IMR-90 (cell line): ENCODE data around the gene ILK. TPM values are rescaled to one million over a fixed set of nuclear protein-coding genes. Genes with fewer than 3 reads are reported as not detected.

Experiments used
- ATAC-seq: fragments of 200-7000 bp; cut with Tn5 transposase; 2 replicates; pipeline ENCODE4 v1.9.1; 2020; ENCODE audit warnings: low read depth, mild to moderate bottlenecking, moderate library complexity
- BruUV-seq: library from RNA; stranded (reverse); fragments of 400-500 nt; replicated peaks from 2 replicates; lab custom pipeline; 2021; lab: Mats Ljungman, UMichigan
- CTCF ChIA-PET: fragments of 300-600 bp; formaldehyde crosslinking; extraction: SDS; loops from one replicate; lab custom pipeline; 2021; ENCODE audit warnings: antibody characterized with exemption; lab: Yijun Ruan, JAX
- POLR2A ChIA-PET: fragments of 300-600 bp; sonication (Branson Sonifier 250); formaldehyde crosslinking; loops from one replicate; lab custom pipeline; 2022; ENCODE audit warnings: antibody characterized with exemption; ENCODE audit not compliant: unreplicated experiment; lab: Charles Lee
- DNase-seq: peaks from one replicate; pipeline ENCODE4 v3.0.0; 2013
- H2AFZ ChIP-seq: replicated peaks from 2 replicates; pipeline ENCODE3; 2013; ENCODE audit warnings: low read length, mild to moderate bottlenecking; ENCODE audit not compliant: poor library complexity
- H2AK5ac ChIP-seq: 2 replicates; pipeline ENCODE4 v1.6.1; 2013; ENCODE audit warnings: low read depth, low read length, inconsistent platforms
- H2AK9ac ChIP-seq: replicated peaks from 2 replicates; pipeline ENCODE3; 2013; ENCODE audit warnings: mild to moderate bottlenecking, low read depth, low read length, moderate library complexity; ENCODE audit not compliant: poor library complexity
- H2BK120ac ChIP-seq: 2 replicates; pipeline ENCODE4 v1.6.1; 2013; ENCODE audit warnings: low read depth, low read length, inconsistent platforms
- H2BK15ac ChIP-seq: 3 replicates; pipeline ENCODE4 v1.6.1; 2013; ENCODE audit warnings: low read depth, low read length, inconsistent platforms
- H2BK20ac ChIP-seq: 2 replicates; pipeline ENCODE4 v1.6.1; 2013; ENCODE audit warnings: low read depth, mild to moderate bottlenecking, inconsistent platforms, low read length, moderate library complexity
- H2BK5ac ChIP-seq: 2 replicates; pipeline ENCODE4 v1.6.1; 2013; ENCODE audit warnings: mild to moderate bottlenecking, low read depth, low read length, inconsistent platforms; ENCODE audit not compliant: poor library complexity, severe bottlenecking
- H3K14ac ChIP-seq: replicated peaks from 2 replicates; pipeline ENCODE4 v1.6.1; 2013; ENCODE audit warnings: low read depth, low read length, inconsistent platforms
- H3K18ac ChIP-seq: 2 replicates; pipeline ENCODE4 v1.6.1; 2013; ENCODE audit warnings: low read depth, low read length, control low read depth
- H3K23ac ChIP-seq: 2 replicates; pipeline ENCODE4 v1.6.1; 2013; ENCODE audit warnings: low read depth, low read length, inconsistent platforms
- H3K27ac ChIP-seq: 2 replicates; pipeline ENCODE4 v1.5.1; 2013; ENCODE audit warnings: mild to moderate bottlenecking, control low read depth, low read length; ENCODE audit not compliant: insufficient read depth
- H3K27me3 ChIP-seq: 2 replicates; pipeline ENCODE4 v1.6.1; 2013; ENCODE audit warnings: low read length; ENCODE audit not compliant: control insufficient read depth, insufficient read depth
- H3K36me3 ChIP-seq: 2 replicates; pipeline ENCODE4 v1.6.1; 2013; ENCODE audit warnings: low read length, mixed read lengths; ENCODE audit not compliant: control insufficient read depth, insufficient read depth
- H3K4ac ChIP-seq: 2 replicates; pipeline ENCODE4 v1.6.1; 2013; ENCODE audit warnings: low read depth, low read length, inconsistent platforms
- H3K4me1 ChIP-seq: 2 replicates; pipeline ENCODE4 v1.6.1; 2013; ENCODE audit warnings: low read length, mixed read lengths; ENCODE audit not compliant: control insufficient read depth, insufficient read depth
- H3K4me2 ChIP-seq: 2 replicates; pipeline ENCODE4 v1.6.1; 2013; ENCODE audit warnings: low read depth, mild to moderate bottlenecking, control low read depth, low read length, moderate library complexity
- H3K4me3 ChIP-seq: 2 replicates; pipeline ENCODE4 v1.5.1; 2013; ENCODE audit warnings: low read depth, mild to moderate bottlenecking, control low read depth, low read length, moderate library complexity; ENCODE audit not compliant: insufficient read depth
- H3K56ac ChIP-seq: 2 replicates; pipeline ENCODE4 v1.6.1; 2013; ENCODE audit warnings: low read length, inconsistent platforms; ENCODE audit not compliant: insufficient read depth; ENCODE audit errors: extremely low read depth
- H3K79me1 ChIP-seq, 2 experiments: 2 replicates each; pipeline ENCODE4 v1.6.1; 2013; ENCODE audit warnings: low read length in 2 of 2, inconsistent platforms in 1 of 2, low read depth in 1 of 2
- H3K9ac ChIP-seq: 2 replicates; pipeline ENCODE4 v1.6.1; 2013; ENCODE audit warnings: low read depth, low read length, control low read depth
- H3K9me1 ChIP-seq: 2 replicates; pipeline ENCODE4 v1.6.1; 2013; ENCODE audit warnings: low read length, inconsistent platforms; ENCODE audit not compliant: insufficient read depth
- H3K9me3 ChIP-seq: 2 replicates; pipeline ENCODE4 v1.6.1; 2013; ENCODE audit warnings: low read length; ENCODE audit not compliant: control insufficient read depth, insufficient read depth
- H4K20me1 ChIP-seq: 2 replicates; pipeline ENCODE4 v1.6.1; 2013; ENCODE audit warnings: low read length, inconsistent platforms; ENCODE audit not compliant: insufficient read depth
- H4K5ac ChIP-seq: 2 replicates; pipeline ENCODE4 v1.6.1; 2013; ENCODE audit warnings: mild to moderate bottlenecking, low read depth, low read length, control low read depth
- H4K8ac ChIP-seq, 2 experiments: 2 replicates each; pipeline ENCODE4 v1.6.1; 2013; ENCODE audit warnings: low read depth in 2 of 2, low read length in 2 of 2, control low read depth in 1 of 2, inconsistent platforms in 1 of 2
- H4K91ac ChIP-seq: 2 replicates; pipeline ENCODE4 v1.6.1; 2013; ENCODE audit warnings: low read depth, low read length, inconsistent platforms; ENCODE audit not compliant: insufficient read depth
- BHLHE40 ChIP-seq: fragments of 150-350 bp; IDR thresholded peaks from 2 replicates; pipeline ENCODE4 v1.6.1; 2016; ENCODE audit warnings: mild to moderate bottlenecking, low read depth, low read length
- MAFK ChIP-seq: IDR thresholded peaks from 2 replicates; pipeline ENCODE4 v1.6.1; 2012; ENCODE audit warnings: low read depth, low read length, improper control_type of control experiment
- NFE2L2 ChIP-seq: fragments of 150-350 bp; IDR thresholded peaks from 2 replicates; pipeline ENCODE4 v1.6.1; 2016; ENCODE audit warnings: low read depth, mild to moderate bottlenecking, low read length
- WGBS, 2 experiments: methylation state at CpG; one replicate each; pipeline versions ENCODE4 v1.1.5 to v1.1.7; 2013; ENCODE audit warnings: missing lambda C conversion rate in 2 of 2; ENCODE audit not compliant: insufficient read length in 1 of 2; ENCODE audit errors: extremely low coverage in 2 of 2; 5-methylcytosine and 5-hydroxymethylcytosine counted together
- dilution Hi-C: fragments of 300-500 bp; cut with HindIII; formaldehyde crosslinking; loops from one replicate; pipeline ENCODE4 v1.14.3; 2018; ENCODE audit warnings: low sequenced_read_pairs; ENCODE audit not compliant: unreplicated experiment
- in situ Hi-C: fragments of 300-500 bp; cut with MboI; formaldehyde crosslinking; loops from 3 replicates; pipeline ENCODE4 v1.14.3; 2019; ENCODE audit warnings: low sequenced_read_pairs, inconsistent platforms, mixed read lengths
- intact Hi-C: fragments of 100-400 bp; cut with micrococcal nuclease; formaldehyde crosslinking; loops from 2 replicates; pipeline ENCODE4 v1.10.0; 2022
- polyA plus RNA-seq, 3 experiments: library from polyadenylated mRNA; depleted of rRNA; stranded (reverse); fragments of >200 nt; gene quantifications; 2 replicates each; pipeline ENCODE4 v1.2.3, GENCODE V29; 2012; ENCODE audit warnings: low replicate concordance in 1 of 3
- total RNA-seq: library from RNA; depleted of rRNA; stranded (reverse); fragments of >200 nt; gene quantifications from 2 replicates; pipeline ENCODE4 v1.2.3, GENCODE V29; 2012

Gene ILK
- total and polyA plus RNA-seq, 2 of the 4 experiments (the other 2 are of a cell fraction) = 339 to 389 TPM

DNA sequence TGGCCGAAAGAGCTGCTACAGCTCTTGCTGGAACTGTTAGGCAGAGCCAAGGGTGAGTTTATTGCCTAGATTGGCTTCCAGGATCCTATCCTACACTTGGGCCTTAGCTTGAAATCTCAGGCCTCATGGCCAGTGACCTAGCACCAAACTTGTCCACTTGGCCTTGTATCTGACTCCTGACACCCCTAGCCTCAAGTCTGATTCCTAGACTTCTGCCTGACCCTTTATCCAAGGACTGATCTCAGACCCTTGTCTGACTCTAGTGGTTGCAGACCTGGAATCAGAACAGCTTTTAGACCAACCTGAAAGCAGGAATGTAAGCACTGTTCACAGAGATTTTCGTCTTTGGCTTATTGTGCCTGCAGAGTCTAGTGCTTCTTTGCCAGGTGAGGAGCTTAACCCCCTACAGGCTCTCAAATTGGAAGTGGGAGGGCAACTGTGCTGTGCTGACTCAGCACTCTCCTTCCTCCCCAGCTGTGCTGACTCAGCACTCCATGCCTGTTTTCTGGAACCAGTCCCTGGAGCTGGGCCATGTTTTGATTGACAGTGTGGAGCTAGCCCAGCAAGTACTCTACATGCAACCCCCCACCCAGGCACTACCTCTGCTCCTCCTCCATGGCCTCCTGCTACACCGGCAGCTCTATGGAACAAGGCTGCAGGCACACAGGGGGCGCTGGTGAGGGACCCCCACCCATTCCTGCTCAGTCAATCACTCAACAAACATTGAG lies 35.2 kb upstream of the ILK start:
- no TSS peak for BruUV-seq
- Histone ChIP-seq H3K27me3 (no peaks in the 10 kb centered on the region), H2AK9ac (no peak overlapping the region), H2AK5ac (no peak overlapping the region), H2AFZ (no peak overlapping the region), H2BK5ac (no peak overlapping the region), H3K79me1 (peaks cover 0 to 3% of the 10 kb centered on the region in 2 experiments; a peak in 2 of 4 replicates), H3K9me3 (no peaks in the 10 kb centered on the region), H4K8ac (no peak overlapping the region), H2BK120ac (no peak overlapping the region), H3K14ac (no peak overlapping the region), H3K36me3 (no peaks in the 10 kb centered on the region; the same call in 1 of the 2 replicates), H2BK20ac (no peak overlapping the region), H3K9ac (no peak overlapping the region), H4K5ac (no peak overlapping the region), H4K91ac (no peak overlapping the region), H3K4me3 (no peak overlapping the region), H2BK15ac (no peak overlapping the region), H3K27ac (no peak overlapping the region), H4K20me1 (no peaks in the 10 kb centered on the region), H3K23ac (no peak overlapping the region), H3K56ac (no peak overlapping the region), H3K18ac (no peak overlapping the region), H3K9me1 (peaks cover 11% of the 10 kb centered on the region), H3K4me2 (no peak overlapping the region), H3K4ac (no peak overlapping the region), H3K4me1 (peaks cover 9% of the 10 kb centered on the region)
- ChIA-PET CTCF (interaction anchor here (0.6 kb wide), 1 partner anchor 10 kb away, joined by 3 read pairs; no protein-coding TSS in a partner anchor), POLR2A (no interaction called here)
- no CpG with 5 or more reads among the region's 4 CpGs for WGBS, 2 experiments
- ATAC-seq (peak; percentile 42), DNase-seq (peak; percentile 65)
- in situ Hi-C loops (no loop called here), intact Hi-C loops (no loop called here), dilution Hi-C loops (no loop called here)
- 0 out of 2 replicates have a peak, but pooled peaks have one; percentile 31 for TF ChIP-seq NFE2L2
- TF ChIP-seq BHLHE40 = no peak
- peak; percentile 100 for TF ChIP-seq MAFK
